ENCODE measurements around the gene CTDSP2. TPM values are rescaled to one million over a fixed set of nuclear protein-coding genes. Genes with fewer than 3 reads are reported as not detected.

CTDSP2 gene
- polyA plus RNA-seq, 1 of the 3 experiments (the other 2 are of a cell fraction): 119 TPM

DNA sequence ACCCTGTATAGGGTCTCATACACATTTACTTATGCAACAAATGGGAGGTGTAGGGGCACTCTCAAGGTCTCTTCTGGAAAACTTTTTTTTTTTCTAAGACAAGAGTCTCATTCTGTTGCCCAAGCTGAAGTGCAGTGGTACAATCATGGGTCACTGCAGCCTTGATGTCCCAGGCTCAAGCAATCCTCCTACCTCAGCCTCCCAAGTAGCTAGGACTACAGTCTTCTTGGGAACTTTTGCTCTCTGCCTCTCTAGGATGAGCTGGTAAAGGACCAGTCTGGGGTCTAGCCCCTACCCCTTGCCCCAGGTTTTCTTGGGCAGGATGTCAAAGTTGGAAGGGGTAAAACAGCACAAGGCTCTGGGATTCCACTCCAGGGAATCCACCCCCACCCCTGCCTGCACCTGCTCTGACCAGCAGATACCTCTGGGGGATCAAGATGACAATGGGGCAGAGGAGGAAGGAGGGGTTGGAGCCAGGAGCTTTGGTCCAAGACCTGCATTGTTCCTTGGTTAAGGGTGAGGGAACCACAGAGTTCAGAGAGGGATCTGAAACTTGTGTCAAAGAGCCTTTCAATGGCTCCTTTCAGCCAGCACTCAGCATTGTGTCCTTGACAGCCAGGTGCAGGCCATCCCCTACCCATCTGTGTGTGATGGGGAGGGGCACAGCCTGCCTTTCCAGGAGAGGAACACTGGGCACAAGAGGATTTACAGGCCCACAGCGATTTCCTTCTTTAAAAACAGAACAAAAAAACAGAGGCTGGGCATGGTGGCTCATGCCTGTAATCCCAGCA is 12.2 kb downstream of the CTDSP2 start:
- H3K4me2 ChIP-seq: no peak overlapping the region
- no peaks in the 10 kb centered on the region for H3K9me2 ChIP-seq
- TF ChIP-seq JUND (IDR thresholded peaks at IDR 0.05): no peak
- TF ChIP-seq, protein P1, sequence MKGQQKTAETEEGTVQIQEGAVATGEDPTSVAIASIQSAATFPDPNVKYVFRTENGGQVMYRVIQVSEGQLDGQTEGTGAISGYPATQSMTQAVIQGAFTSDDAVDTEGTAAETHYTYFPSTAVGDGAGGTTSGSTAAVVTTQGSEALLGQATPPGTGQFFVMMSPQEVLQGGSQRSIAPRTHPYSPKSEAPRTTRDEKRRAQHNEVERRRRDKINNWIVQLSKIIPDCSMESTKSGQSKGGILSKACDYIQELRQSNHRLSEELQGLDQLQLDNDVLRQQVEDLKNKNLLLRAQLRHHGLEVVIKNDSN (IDR thresholded peaks at IDR 0.05; ENCODE audit: borderline replicate concordance, low read depth): no peak
- TF ChIP-seq, protein P2, sequence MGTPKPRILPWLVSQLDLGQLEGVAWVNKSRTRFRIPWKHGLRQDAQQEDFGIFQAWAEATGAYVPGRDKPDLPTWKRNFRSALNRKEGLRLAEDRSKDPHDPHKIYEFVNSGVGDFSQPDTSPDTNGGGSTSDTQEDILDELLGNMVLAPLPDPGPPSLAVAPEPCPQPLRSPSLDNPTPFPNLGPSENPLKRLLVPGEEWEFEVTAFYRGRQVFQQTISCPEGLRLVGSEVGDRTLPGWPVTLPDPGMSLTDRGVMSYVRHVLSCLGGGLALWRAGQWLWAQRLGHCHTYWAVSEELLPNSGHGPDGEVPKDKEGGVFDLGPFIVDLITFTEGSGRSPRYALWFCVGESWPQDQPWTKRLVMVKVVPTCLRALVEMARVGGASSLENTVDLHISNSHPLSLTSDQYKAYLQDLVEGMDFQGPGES (IDR thresholded peaks at IDR 0.05; ENCODE audit: low read depth, low read length): no peak
- TF ChIP-seq GATA2 (CRISPR knock-in tag; IDR thresholded peaks at IDR 0.05): no peak
- TF ChIP-seq, protein P3, sequence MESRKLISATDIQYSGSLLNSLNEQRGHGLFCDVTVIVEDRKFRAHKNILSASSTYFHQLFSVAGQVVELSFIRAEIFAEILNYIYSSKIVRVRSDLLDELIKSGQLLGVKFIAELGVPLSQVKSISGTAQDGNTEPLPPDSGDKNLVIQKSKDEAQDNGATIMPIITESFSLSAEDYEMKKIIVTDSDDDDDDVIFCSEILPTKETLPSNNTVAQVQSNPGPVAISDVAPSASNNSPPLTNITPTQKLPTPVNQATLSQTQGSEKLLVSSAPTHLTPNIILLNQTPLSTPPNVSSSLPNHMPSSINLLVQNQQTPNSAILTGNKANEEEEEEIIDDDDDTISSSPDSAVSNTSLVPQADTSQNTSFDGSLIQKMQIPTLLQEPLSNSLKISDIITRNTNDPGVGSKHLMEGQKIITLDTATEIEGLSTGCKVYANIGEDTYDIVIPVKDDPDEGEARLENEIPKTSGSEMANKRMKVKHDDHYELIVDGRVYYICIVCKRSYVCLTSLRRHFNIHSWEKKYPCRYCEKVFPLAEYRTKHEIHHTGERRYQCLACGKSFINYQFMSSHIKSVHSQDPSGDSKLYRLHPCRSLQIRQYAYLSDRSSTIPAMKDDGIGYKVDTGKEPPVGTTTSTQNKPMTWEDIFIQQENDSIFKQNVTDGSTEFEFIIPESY (IDR thresholded peaks at IDR 0.05; ENCODE audit: borderline replicate concordance, low read depth): no peak
- TF ChIP-seq RFX5 (IDR thresholded peaks at IDR 0.05; ENCODE audit: low read length): no peak
- TF ChIP-seq SIN3A (IDR thresholded peaks at IDR 0.05; ENCODE audit: borderline replicate concordance, low read depth, low read length): no peak
- TF ChIP-seq, protein P4, sequence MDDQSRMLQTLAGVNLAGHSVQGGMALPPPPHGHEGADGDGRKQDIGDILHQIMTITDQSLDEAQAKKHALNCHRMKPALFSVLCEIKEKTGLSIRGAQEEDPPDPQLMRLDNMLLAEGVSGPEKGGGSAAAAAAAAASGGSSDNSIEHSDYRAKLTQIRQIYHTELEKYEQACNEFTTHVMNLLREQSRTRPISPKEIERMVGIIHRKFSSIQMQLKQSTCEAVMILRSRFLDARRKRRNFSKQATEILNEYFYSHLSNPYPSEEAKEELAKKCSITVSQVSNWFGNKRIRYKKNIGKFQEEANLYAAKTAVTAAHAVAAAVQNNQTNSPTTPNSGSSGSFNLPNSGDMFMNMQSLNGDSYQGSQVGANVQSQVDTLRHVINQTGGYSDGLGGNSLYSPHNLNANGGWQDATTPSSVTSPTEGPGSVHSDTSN (IDR thresholded peaks at IDR 0.05): no peak
- TF ChIP-seq TCF12 (IDR thresholded peaks at IDR 0.05): no peak
- no peak for TF ChIP-seq RCOR1 (IDR thresholded peaks at IDR 0.05; ENCODE audit: low read length)
- no peak for TF ChIP-seq POLR2AphosphoS5 (IDR thresholded peaks at IDR 0.05; ENCODE audit: low read depth, low read length)
- no peak for TF ChIP-seq ELF1 (IDR thresholded peaks at IDR 0.05)
- TF ChIP-seq GABPA (IDR thresholded peaks at IDR 0.05; ENCODE audit: low read depth): no peak
- no peak for TF ChIP-seq CTCF (IDR thresholded peaks at IDR 0.05)
- TF ChIP-seq CHD2 (IDR thresholded peaks at IDR 0.05; ENCODE audit: low read length, partially characterized antibody): no peak
- TF ChIP-seq MEF2A (IDR thresholded peaks at IDR 0.05; ENCODE audit: borderline replicate concordance, low read depth): no peak
- no peak for TF ChIP-seq SMC3 (IDR thresholded peaks at IDR 0.05; ENCODE audit: low read depth, low read length)
- CTCF ChIA-PET: interaction anchor here (1.1 to 8.4 kb wide), 7 partner anchors 10 to 70 kb away, joined by 3 to 146 read pairs (median 12); partner anchors contain the start of gene CTDSP2
- peaks cover 35% of the 10 kb centered on the region for H3F3A ChIP-seq (replicated peaks; ENCODE audit: insufficient read depth)
- no peaks in the 10 kb centered on the region for H3K9me3 ChIP-seq
- peaks cover 1 to 7% of the 10 kb centered on the region in 2 experiments for H3K36me3 ChIP-seq (replicated peaks in 1 of 2; ENCODE audit: control insufficient read depth in 1 of 2, insufficient read depth in 2 of 2, low read length in 1 of 2)
- H4K20me1 ChIP-seq (ENCODE audit: insufficient read depth): peaks cover 99% of the 10 kb centered on the region
- no peaks in the 10 kb centered on the region for H3K27me3 ChIP-seq (ENCODE audit: insufficient read depth)
- no peak overlapping the region for H3K9ac ChIP-seq
- no peak overlapping the region for H3K4me3 ChIP-seq (ENCODE audit: low read depth in 2 of 2, low read length in 1 of 2)
- H3K79me2 ChIP-seq (ENCODE audit: insufficient read depth): peaks cover 100% of the 10 kb centered on the region
- H2AFZ ChIP-seq (ENCODE audit: low read depth): no peak overlapping the region
- POLR2A ChIA-PET: no interaction called here
- no CpG with 5 or more reads among the region's 1 CpG for WGBS (ENCODE audit: low lambda C conversion rate)
- no peak for DNase-seq
- peaks cover 54 to 73% of the 10 kb centered on the region in 2 experiments; a peak in 3 of 4 replicates for H3K4me1 ChIP-seq (ENCODE audit: control insufficient read depth in 1 of 2, insufficient read depth in 2 of 2, low read depth in 1 of 2, low read length in 1 of 2)
- no peak overlapping the region; a peak in 1 of 4 replicates for H3K27ac ChIP-seq (ENCODE audit: low read depth in 2 of 2, low read length in 1 of 2)
